ENCODE measurements around the gene RASGRP3.
"Not testable (repeated sequence)": the region's sequence is repeated elsewhere in the genome, so short reads cannot be mapped to it uniquely, and the experiment has no call there.

The RASGRP3 gene

DNA sequence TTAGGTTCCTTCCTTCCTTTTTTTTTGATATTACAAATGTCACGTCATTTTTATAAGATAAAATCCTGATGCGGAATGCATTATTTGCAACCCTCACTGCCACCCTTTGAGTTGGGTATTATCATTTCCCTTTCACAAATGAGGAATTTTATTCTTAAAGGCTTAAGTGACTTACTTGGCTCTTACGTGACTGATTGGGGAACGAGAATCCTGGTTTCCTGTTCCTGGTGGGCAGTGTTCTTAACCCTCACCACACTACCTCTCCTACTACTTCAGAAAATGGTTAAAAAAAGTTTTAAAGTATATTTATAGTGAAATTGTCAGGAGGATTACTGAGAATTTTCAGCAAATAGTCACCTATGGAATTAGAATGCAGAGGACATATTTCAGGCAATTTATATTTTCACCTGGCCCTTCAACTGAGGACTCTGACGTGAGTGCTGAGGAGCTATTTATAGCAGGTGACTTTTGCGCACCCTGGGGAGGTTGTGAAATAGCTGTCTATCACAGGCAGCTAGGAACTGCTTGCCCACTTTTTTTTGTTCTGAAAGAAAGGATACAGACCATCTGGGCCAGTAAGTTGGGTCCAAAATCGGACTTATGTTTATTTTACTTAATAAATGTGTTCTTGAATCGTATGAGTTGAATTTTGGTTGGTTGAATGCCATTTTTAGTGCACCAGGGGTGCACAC lies 18.7 kb upstream of the RASGRP3 start:
- DNase-seq = no peak

DNA sequence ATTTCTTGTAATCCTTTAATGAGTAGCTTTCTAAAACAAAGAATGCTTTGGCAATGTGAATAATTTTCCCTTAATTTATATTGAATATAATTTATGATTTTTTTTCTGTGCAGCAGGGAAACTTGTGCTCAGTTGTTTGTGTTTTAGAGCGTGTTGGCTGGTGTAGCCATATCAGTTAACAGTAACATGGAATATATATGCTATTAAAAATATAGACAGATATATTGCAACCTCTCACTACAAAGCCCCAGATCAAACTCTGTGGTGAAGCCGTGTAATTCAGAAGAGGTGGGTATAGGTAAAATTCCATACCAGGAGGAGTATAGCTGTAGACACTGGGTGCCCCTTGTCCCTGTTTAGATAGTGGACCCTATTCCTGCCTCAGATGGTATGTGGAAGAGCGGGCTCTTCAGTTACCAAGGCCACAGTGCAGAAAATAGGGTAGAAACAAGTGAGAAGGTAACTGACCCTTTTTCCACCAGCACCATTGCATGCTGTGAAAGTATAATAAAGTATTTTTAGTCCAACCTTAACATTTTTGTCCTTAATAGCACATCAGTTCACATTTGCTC lies 18.1 kb upstream of the RASGRP3 start:
- DNase-seq = no peak

GRCh38 chr2:33459745-33460144 lies 16.7 kb upstream of the RASGRP3 start:
- DNase-seq = no peak

GRCh38 chr2:33462512-33462911 lies 13.9 kb upstream of the RASGRP3 start:
- DNase-seq = not testable (repeated sequence)

DNA sequence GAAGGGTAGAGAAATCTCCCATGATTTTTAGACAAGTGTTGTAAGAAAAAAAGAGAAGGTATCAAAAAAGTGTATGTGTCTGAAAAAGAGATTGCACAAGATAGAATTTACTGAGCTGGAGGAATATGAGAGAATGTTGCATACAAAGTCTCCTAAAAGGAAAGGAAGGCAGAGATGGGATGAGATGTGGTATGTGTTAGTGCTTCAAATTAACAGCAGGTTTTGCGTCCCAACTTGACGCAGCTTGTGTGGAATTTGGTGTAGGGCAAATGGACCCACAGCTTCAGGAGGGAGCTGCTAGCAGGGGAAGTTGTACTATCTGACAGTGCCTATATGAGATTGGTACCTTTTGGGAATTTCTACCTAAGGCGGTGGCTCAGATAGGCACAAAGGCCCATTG lies 9.0 kb upstream of the RASGRP3 start:
- DNase-seq = peak; percentile 16

DNA sequence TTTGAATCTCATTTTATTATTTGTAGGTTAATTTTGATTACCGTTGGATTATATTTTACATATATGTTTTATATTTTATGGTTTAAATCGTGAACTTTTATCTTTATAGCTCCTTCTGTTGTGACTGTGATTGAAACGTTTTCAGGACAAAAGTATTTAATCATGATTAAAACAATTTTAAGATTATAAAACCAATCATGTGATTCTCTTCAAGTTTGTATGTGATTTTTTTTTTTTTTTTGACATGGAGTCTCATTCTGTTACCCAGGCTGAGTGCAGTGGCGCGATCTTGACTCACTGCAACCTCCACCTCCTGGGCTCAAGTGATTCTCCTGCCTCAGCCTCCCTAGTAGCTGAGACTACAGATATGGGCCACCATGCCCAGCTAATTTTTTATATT lies 7.2 kb upstream of the RASGRP3 start:
- DNase-seq = no peak

DNA sequence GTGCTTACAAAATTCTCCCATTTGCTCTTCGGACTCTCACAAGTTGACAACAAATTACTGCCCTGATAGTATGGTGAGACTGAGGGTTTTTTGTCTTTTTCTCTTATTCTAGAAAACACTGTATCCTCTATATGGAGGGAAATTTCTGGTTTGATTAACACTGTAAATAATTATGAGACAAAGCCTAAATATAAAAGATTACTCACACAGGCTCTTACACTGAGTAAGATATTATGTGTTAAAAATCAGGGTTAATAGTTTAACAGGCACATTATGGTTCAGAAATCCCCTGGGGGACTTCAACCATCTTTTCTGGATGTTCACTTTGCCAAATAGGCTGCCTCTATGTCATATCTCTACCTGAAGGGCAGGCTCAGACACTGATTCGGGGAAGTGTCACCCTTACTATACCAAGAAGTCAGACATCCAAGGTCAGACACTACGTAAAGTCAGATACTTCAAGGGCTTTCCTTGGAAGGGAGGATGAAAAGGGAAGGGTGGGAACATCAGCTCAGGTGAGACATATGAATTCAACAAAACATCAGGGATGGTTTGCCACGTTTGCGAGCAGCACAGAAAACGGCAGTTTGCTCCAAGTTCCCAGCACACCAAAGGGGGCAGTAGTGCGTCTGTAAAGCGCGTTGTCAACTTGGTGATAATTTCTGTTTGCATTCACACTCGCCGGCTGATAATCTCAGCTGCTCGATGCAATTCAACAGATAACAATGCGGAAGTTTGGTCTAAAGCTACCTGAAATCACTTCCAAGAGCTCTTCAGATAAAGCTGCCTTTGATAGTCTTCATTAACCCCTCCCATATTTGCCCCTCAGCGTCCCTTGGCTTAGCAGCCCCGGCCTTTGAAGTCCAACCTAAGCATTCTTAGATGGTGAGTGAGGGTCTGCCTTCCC lies 972 bp upstream of the RASGRP3 start:
- DNase-seq = peak; percentile 75

- no peak for DNase-seq
These were observed 343 bp downstream of the RASGRP3 start for GRCh38 chr2:33476793-33477190.

DNA sequence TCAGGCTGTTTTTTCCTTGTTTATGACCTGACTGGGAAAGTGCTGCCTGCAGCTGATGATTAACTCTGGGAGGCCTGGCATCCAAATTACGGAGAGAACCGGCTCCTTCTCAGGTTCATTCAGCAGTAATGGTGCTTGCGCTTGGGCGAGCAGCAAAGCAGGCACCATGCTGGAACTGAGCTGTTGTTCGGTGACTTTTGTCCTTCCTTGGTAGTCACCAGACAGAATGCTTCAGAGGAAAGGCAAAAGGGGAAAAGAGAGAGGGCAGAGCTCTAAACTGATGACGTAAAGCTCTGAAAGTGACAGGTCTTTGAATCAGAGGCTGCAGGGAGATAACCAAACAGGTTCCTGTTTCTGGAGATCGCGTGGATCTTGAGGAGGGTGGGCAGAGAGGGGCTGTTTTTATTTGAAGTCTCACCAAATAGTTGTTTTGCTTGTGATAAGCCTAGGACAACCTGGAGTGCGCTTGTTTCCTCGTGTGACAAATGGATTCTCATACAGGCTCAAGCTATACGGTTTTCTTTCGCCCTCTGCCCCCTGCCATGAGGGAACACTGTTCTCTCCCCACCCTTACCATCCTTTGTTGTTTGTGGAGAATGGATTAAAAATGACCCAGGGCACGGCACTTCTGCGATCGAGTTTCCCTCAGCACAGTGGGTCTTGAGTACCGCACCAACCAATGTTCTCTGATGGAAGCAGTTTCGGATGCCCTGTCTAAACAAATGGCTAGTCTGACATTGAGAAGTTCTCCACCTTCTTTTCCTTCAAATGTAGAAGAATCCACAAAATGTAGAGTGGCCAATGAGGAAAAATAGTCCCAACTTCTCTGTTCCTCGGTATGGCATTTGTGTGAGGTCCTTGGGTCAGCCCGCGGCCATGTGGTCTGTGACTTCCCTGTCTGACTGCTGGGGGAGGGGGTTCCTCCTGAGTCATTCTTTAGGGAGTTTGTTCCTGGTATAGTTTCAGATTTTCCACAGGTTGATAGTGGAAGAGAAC lies 1.3 kb downstream of the RASGRP3 start:
- DNase-seq = no peak

DNA sequence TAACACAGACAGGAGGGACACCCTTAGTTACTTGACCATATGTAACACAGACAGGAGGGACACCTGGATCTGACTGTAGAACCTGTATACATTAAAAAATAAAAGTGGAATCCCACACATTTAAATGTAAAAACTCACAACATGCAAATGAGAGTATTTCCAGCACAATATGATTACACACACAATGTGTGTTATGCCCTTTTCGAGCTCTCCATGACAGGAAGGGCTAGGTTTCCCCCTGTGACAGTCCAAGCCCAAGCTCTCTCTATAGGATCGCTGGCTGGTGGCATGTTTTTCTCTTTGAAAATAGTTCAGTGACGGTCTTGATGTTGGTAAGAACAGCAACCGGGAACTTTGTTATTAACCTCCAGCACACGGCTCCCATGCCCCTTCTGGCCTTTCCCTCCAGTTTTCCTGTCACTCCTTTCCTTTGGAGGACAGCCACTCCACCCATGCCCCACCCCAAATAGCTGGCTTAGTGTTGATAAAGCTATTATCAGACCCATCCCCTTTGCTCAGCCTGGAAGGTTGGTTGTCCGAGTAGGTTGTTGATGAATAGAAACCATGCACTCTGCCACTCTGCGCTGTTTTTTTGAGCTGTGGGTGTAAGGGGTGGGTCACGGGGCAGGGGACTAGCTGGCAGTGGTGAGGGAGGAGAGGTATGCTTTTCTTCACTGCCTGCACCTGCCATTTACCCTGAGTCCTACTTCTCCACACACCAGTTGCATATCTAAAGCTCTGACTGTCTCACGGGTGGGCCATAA lies 2.7 kb downstream of the RASGRP3 start:
- DNase-seq = no peak

DNA sequence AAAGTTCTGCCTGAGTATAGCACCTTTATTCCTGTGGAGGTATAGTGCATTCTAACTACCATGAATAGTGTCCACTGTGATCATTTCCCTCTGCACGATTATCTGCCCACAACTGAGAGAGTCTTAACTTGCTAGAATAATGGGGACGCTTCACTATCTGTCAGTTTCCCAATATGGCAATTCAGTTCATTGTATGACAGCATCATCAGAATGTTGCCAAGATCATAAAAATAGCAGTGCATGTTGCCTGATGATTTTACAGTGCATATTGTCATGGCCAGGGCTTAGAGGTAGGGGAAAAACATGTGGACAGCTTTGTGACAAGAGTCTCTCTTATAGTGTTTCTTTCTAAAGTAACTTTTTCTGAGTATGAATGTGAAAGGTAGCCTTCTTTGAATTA lies 6.1 kb downstream of the RASGRP3 start:
- DNase-seq = no peak

DNA sequence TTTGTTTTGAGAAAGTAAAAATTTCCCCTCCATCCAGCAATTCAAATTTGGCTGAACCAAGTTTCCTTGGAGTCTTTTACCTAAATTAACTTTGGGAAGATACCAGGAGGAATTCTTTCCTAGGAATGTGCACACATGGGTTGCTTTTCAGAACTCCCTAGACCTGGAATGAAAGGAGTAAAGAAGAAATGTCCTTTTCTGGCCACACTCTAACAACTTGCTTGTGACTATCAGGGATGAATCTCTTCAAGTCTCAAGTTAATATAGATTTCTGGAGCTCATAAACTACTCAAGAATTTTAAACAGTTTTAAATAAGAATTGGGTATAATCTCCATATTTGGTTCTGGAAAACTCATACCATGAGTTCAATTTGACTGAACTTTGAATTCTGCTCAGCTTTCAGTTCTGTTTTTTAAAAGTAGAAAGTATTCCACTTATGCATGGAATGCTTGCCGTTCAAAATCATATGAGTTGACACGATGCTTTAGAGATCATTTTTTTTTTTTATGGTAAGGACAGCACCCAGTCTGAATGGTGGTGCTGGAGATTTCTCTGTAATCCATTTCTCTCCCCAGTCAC lies 7.7 kb downstream of the RASGRP3 start:
- DNase-seq = peak; percentile 67

GRCh38 chr2:33485051-33485450 lies 8.6 kb downstream of the RASGRP3 start:
- no peak for DNase-seq

DNA sequence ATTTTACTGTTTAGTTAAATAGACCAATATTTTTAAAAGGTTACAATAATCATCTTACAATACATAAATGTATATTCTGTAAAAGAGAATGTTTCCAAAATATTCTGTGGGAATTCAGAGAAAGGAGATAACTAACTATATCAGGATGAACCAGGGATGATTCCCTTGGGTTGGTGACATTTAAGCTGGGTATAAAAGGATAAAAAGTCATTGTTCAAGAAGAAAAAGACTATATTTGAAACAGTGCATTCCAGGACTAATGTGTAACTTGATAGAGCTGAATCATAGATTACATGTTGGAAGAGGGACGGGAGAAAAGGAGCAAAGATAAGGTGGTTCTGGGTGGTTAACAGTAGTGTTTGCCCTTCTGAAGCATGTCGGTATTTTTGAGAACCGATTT lies 10.1 kb downstream of the RASGRP3 start:
- DNase-seq = no peak

DNA sequence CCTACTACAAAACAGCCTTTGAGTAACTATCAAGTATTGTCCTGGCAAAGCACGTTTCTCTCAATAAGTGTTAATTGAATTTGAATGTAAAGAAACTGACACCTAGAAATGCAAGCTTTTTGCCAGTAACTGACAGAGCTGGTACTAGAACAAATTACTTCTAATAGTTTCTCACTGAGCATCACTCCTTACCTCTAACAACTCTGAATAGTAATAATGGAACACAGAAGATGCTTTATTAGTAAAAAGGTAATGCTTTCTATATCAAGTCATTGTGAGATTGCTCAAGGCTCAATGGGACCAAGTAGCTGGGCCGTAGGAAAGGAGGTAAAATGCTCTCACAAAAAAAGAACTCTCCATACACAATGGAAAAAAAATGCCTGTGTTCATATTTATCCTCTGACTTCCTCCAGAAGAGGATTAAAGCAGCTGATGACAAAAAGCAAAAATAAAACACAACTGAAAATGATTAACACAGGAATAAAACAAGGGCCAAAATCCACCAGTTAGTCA lies 11.8 kb downstream of the RASGRP3 start:
- no peak for DNase-seq

DNA sequence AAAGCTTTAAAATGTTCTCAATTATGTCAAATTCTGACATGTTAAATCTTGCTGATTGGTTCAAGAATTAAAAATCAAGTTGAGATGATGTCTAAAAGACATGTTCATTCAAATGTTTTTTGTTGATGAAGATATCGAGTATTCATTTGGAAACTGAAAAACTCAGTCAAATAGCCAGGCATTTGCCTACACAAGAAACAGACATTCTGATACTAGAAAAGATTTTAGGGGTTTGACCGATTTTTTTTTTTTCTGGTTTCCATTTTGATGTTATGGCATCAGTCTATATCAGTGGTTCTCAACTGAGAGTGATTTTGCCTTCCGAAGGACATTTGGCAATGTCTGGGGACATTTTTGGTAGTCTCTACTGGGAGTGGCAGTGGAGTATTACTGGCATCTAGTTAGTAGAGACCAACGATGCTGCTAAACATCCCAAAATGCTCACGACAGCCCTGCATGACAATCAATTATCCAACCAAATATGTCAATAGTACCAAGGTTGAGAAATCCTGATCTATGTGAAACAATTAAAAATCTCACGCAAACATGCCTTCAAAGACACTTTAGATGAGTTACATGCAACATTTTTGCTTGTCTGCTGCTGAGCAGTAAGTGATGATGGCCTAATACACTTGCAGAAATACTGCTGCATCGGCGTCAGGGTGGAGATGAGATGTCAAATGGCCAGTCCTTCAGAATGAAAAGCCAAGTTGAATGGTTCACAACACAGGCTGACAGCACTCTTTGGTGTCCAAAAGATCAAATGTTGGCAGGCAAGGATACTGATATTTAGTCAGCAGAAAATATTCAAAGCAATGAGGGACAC lies 12.5 kb downstream of the RASGRP3 start:
- DNase-seq = no peak

DNA sequence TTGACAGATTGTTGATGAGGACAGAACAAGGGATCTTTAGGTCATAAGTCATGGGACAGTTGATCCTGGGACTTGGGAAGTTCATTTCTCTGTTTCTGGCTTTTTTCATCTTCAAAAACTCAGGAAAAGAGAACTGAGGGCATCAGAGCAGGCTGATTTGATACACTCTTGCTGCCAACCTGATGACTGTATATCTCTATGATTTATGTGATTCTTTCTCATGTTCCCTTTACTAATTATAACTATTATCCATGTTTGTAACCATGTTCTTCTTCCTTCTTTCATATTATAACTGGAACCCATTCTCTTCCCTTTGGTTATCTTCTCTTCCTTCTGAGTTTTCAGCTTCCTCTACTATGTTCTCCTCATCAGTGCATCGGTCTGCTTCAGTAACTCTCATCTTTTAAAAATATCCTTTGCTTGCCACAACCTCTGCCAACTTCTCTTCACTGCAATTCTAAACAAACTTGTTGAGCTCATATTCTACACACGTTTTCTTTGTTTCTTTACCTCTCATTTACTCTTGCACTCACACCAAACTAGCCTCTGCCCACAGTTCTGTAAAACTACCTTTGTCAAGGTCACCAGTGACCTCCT lies 13.5 kb downstream of the RASGRP3 start:
- DNase-seq = no peak

- no peak for DNase-seq
These were observed 15.1 kb downstream of the RASGRP3 start for GRCh38 chr2:33491441-33492084.

DNA sequence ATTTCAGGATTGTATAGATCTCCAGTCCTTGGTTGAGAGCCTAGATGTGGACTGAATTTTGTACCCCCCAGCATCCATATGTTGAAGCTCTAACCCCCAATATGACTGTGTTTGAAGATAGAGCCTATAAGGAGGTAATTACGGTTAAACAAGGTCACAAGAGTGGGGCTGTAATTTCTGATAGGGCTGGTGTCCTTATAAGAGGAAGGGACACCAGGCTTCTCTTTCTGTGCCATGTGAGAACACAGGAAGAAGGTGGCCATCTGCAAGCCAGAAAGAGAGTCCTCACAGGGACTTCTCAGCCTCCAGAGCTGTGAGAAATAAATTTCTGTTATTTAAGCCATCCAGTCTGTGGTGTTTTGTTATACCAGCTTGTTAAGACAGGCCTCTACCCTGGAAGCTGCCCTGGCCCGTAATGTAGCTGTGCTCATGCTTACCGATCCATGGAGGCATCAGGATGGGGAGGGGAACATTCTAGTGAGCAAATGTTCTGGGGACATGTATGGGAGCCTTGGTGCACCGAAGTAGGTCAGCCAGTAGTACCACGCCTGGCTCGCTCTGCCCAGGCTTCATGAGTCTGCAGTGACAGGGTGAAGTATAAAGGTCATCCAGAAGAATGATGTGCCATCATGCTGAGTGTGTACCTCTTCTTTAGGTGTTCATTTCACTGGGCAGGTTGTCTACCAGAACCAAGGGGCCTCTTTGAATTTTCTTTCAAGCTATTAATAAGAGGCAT lies 16.1 kb downstream of the RASGRP3 start:
- DNase-seq = no peak

All from fibroblast of upper back skin (primary cell).